HepG2 (cell line): ENCODE data around the gene PNN. TPM values are rescaled to one million over a fixed set of nuclear protein-coding genes. Genes with fewer than 3 reads are reported as not detected.

ENCODE experiments used
- AGO1 ChIP-seq: fragments of 200-400 bp; formaldehyde crosslinking; IDR thresholded peaks from 2 replicates; pipeline ENCODE4 v1.6.1; 2017; ENCODE audit warnings: mild to moderate bottlenecking, low read depth, low read length, moderate library complexity; ENCODE audit not compliant: poor library complexity, severe bottlenecking
- DNMT1 ChIP-seq: sonication (generic); formaldehyde crosslinking; IDR thresholded peaks from 2 replicates; pipeline ENCODE4 v1.5.1; 2020; ENCODE audit warnings: mild to moderate bottlenecking, missing genetic modification reagents
- GATAD1 ChIP-seq: IDR thresholded peaks from 2 replicates; pipeline ENCODE4 v1.6.1; 2016; ENCODE audit warnings: missing genetic modification reagents, missing compliant biosample characterization
- IRF9 ChIP-seq: sonication (generic); formaldehyde crosslinking; IDR thresholded peaks from 2 replicates; pipeline ENCODE4 v1.8.0; 2022; ENCODE audit warnings: missing genetic modification reagents, mild to moderate bottlenecking, borderline replicate concordance
- MYNN ChIP-seq: sonication (generic); formaldehyde crosslinking; IDR thresholded peaks from 2 replicates; pipeline ENCODE4 v1.4.0; 2020; ENCODE audit warnings: mild to moderate bottlenecking, low read depth, missing genetic modification reagents
- SMYD3 ChIP-seq: sonication (generic); formaldehyde crosslinking; IDR thresholded peaks from 2 replicates; pipeline ENCODE4 v1.8.1; 2023; ENCODE audit warnings: mild to moderate bottlenecking, missing genetic modification reagents
- SRSF4 ChIP-seq: fragments of 200-400 bp; formaldehyde crosslinking; IDR thresholded peaks from one replicate; pipeline ENCODE4 v1.6.1; 2018; ENCODE audit warnings: mild to moderate bottlenecking, low read depth, low read length, moderate library complexity; ENCODE audit not compliant: poor library complexity, severe bottlenecking
- TAF15 ChIP-seq: fragments of 200-400 bp; formaldehyde crosslinking; IDR thresholded peaks from one replicate; pipeline ENCODE4 v1.6.1; 2018; ENCODE audit warnings: mild to moderate bottlenecking, low read depth, low read length; ENCODE audit not compliant: poor library complexity, severe bottlenecking
- U2AF2 ChIP-seq: fragments of 200-400 bp; formaldehyde crosslinking; IDR thresholded peaks from 2 replicates; pipeline ENCODE4 v1.6.1; 2017; ENCODE audit warnings: low read depth, mild to moderate bottlenecking, low read length
- ZNF142 ChIP-seq: sonication (generic); formaldehyde crosslinking; IDR thresholded peaks from 2 replicates; pipeline ENCODE4 v1.4.0; 2020; ENCODE audit warnings: missing genetic modification reagents
- ZNF207 ChIP-seq: fragments of 450-650 bp; IDR thresholded peaks from 2 replicates; pipeline ENCODE4 v1.6.1; 2016; ENCODE audit warnings: antibody characterized with exemption, borderline replicate concordance
- ZNF367 ChIP-seq: sonication (generic); formaldehyde crosslinking; IDR thresholded peaks from 2 replicates; pipeline ENCODE4 v1.4.0; 2020; ENCODE audit warnings: missing genetic modification reagents, borderline replicate concordance
- ZNF441 ChIP-seq: sonication (generic); formaldehyde crosslinking; IDR thresholded peaks from 2 replicates; pipeline ENCODE4 v1.7.0; 2021; ENCODE audit warnings: missing genetic modification reagents, borderline replicate concordance
- ZNF484 ChIP-seq: sonication (generic); formaldehyde crosslinking; IDR thresholded peaks from 2 replicates; pipeline ENCODE4 v1.5.1; 2020; ENCODE audit warnings: mild to moderate bottlenecking, low read depth, missing genetic modification reagents, borderline replicate concordance
- polyA plus RNA-seq, 8 experiments: library from polyadenylated mRNA; depleted of rRNA in 3 of 8; stranded (reverse) in 7 of 8; unstranded in 1 of 8; fragments of >200 nt; fragmentation: Illumina TruSeq in 4 of 8; extraction: Trizol in 4 of 8; gene quantifications; 2 replicates each; pipeline versions ENCODE4 v1.2.1 to v1.2.3, GENCODE V29; 2011 to 2016; ENCODE audit warnings: low read depth in 4 of 8, missing spikeins in 1 of 8, mixed read lengths in 1 of 8; ENCODE audit not compliant: insufficient read depth in 1 of 8
- total RNA-seq, 5 experiments: library from RNA; depleted of rRNA; stranded (reverse); fragments of >200 nt; fragmentation: Illumina TruSeq; extraction: Trizol; gene quantifications; 2 replicates each; pipeline ENCODE4 v1.2.3, GENCODE V29; 2016; ENCODE audit warnings: low read depth in 1 of 5
- TF ChIP-seq, protein P1 (sequence below): fragments of 450-650 bp; IDR thresholded peaks from 2 replicates; pipeline ENCODE4 v1.6.1; 2017
- TF ChIP-seq, protein P2 (sequence below), 2 experiments: sonication (generic) in 1 of 2; formaldehyde crosslinking in 1 of 2; IDR thresholded peaks; 2 replicates each; pipeline versions ENCODE4 v1.5.1 to v1.6.1; 2011 to 2020; ENCODE audit warnings: borderline replicate concordance in 1 of 2, low read depth in 1 of 2, low read length in 1 of 2, mild to moderate bottlenecking in 1 of 2, missing genetic modification reagents in 1 of 2, moderate library complexity in 1 of 2

The PNN gene
- total and polyA plus RNA-seq, 2 of the 13 experiments (the other 11 are each of a cell fraction or from before 2014, with no cell fraction given), result 58.0 to 214 TPM

DNA sequence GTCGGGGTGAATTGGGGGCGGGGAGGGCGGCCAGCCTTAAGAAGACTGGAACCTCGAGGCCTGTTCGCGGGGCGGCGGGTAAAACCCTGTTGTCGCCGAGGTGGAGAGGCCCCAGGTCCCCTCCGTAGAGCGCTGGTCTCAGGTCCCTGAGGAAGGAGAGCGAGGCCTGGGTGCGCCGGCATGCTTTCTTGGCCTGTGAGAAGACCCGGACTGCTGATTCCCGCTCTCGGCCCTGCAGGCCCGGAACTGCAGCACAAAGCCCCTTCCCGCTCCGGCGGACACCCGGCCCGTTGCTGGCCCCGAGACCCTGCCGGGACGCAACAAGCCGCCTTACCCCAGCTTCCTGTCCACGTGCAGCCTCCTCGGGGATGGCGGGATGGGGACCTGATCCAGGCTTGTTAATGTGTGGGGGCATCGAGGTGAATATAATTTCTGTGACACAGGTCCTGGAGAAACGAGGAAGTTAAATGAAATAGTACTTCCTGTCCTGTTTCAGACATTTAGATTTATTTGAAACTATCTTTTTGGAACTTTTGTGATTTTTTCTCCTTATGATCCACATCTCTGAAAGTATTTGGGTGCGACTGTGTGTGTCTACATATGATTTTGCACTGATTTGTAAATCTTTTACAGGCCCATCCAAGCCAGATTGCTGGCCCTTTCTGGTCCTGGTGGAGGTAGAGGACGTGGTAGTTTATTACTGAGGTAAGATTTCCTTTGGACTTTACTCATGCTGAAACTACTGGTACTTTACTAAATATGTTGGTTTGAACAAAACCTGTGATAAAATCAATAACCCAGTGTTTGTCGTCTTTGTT is 600 bp downstream of the PNN start (continued):
- TF ChIP-seq ZNF367 (CRISPR knock-in tag), result no peak; the same call in 1 of the 2 replicates
- no peak; the same call in 1 of the 2 replicates for TF ChIP-seq GATAD1
- TF ChIP-seq, protein P1, sequence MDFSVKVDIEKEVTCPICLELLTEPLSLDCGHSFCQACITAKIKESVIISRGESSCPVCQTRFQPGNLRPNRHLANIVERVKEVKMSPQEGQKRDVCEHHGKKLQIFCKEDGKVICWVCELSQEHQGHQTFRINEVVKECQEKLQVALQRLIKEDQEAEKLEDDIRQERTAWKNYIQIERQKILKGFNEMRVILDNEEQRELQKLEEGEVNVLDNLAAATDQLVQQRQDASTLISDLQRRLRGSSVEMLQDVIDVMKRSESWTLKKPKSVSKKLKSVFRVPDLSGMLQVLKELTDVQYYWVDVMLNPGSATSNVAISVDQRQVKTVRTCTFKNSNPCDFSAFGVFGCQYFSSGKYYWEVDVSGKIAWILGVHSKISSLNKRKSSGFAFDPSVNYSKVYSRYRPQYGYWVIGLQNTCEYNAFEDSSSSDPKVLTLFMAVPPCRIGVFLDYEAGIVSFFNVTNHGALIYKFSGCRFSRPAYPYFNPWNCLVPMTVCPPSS, result no peak
- TF ChIP-seq MYNN (CRISPR knock-in tag), result 0 out of 2 replicates have a peak, but pooled peaks have one; percentile 14
- no peak for TF ChIP-seq ZNF441
- TF ChIP-seq SRSF4, result no peak
- TF ChIP-seq AGO1, result peak; percentile 96
- no peak; the same call in 1 of the 2 replicates for TF ChIP-seq SMYD3 (CRISPR knock-in tag)
- TF ChIP-seq DNMT1 (CRISPR knock-in tag), result peak; percentile 24
- TF ChIP-seq ZNF484 (CRISPR knock-in tag), result no peak; the same call in 1 of the 2 replicates
- no peak for TF ChIP-seq ZNF207
- peak; percentile 35; the same call in 1 of the 2 replicates for TF ChIP-seq ZNF142 (CRISPR knock-in tag)
- TF ChIP-seq, protein P2, sequence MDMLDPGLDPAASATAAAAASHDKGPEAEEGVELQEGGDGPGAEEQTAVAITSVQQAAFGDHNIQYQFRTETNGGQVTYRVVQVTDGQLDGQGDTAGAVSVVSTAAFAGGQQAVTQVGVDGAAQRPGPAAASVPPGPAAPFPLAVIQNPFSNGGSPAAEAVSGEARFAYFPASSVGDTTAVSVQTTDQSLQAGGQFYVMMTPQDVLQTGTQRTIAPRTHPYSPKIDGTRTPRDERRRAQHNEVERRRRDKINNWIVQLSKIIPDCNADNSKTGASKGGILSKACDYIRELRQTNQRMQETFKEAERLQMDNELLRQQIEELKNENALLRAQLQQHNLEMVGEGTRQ (IDR thresholded peaks at IDR 0.05; ENCODE audit: low read depth, low read length), result peak; percentile 41; the same call in 1 of the 2 replicates
- TF ChIP-seq, protein P2 (CRISPR knock-in tag; IDR thresholded peaks at IDR 0.05; ENCODE audit: borderline replicate concordance), result no peak; the same call in 1 of the 2 replicates
- peak; percentile 41; the same call in 1 of the 2 replicates for TF ChIP-seq IRF9 (CRISPR knock-in tag)
- no peak for TF ChIP-seq TAF15
- no peak for TF ChIP-seq U2AF2
